ENCODE measurements around the gene KIF3A. TPM values are rescaled to one million over a fixed set of nuclear protein-coding genes. Genes with fewer than 3 reads are reported as not detected.

KIF3A gene
- total RNA-seq, 1 experiment from 2014 or later: 12.7 TPM

- H3K9me3 ChIP-seq (ENCODE audit: control insufficient read depth in 1 of 2, insufficient read depth in 1 of 2, low read depth in 1 of 2, low read length in 2 of 2): no peaks in the 10 kb centered on the region
- H3K4me3 ChIP-seq (replicated peaks in 1 of 2; ENCODE audit: low read depth in 1 of 2, low read length in 2 of 2): no peak overlapping the region
- intact Hi-C loops (cut with micrococcal nuclease): no loop called here
- no peak overlapping the region for H3K27ac ChIP-seq (ENCODE audit: low read depth, low read length)
- no peak overlapping the region for H3K9ac ChIP-seq (ENCODE audit: low read length)
- no peaks in the 10 kb centered on the region for H3K36me3 ChIP-seq (ENCODE audit: control insufficient read depth in 1 of 2, insufficient read depth in 2 of 2, low read length in 2 of 2)
- no peaks in the 10 kb centered on the region for H4K20me1 ChIP-seq (ENCODE audit: insufficient read depth)
- H3K79me2 ChIP-seq (ENCODE audit: insufficient read depth, low read length): peaks cover 22% of the 10 kb centered on the region
- H3K4me2 ChIP-seq (ENCODE audit: low read length): no peak overlapping the region
- no peak for TF ChIP-seq ZBTB33 (IDR thresholded peaks at IDR 0.05; ENCODE audit: extremely low read depth, insufficient replicate concordance, low read length)
- no peak for TF ChIP-seq SRF (IDR thresholded peaks at IDR 0.05; ENCODE audit: low read depth)
- TF ChIP-seq REST (IDR thresholded peaks at IDR 0.05; ENCODE audit: low read depth): no peak
- no peak for TF ChIP-seq SIN3A (IDR thresholded peaks at IDR 0.05; ENCODE audit: low read depth)
- TF ChIP-seq EZH2 (IDR thresholded peaks at IDR 0.05): no peak
- TF ChIP-seq POLR2AphosphoS5 (IDR thresholded peaks at IDR 0.05; ENCODE audit: low read depth, low read length): no peak
- no peak for TF ChIP-seq CBX3 (IDR thresholded peaks at IDR 0.05; ENCODE audit: low read depth)
- TF ChIP-seq TCF7L2 (IDR thresholded peaks at IDR 0.05; ENCODE audit: borderline replicate concordance, extremely low read depth, insufficient read depth, insufficient read length): no peak
- no peak for TF ChIP-seq EZH2phosphoT487 (IDR thresholded peaks at IDR 0.05; ENCODE audit: borderline replicate concordance)
- ATAC-seq (no peak), DNase-seq (ENCODE audit: low read depth, low spot score) (no peak)
- POLR2A ChIA-PET: no interaction called here
- H2AFZ ChIP-seq (ENCODE audit: low read depth, low read length, poor library complexity, severe bottlenecking): no peak overlapping the region
- H3K9me2 ChIP-seq (ENCODE audit: insufficient read depth): no peaks in the 10 kb centered on the region
- RAD21 ChIA-PET (ENCODE audit: low non-redundant PET in 1 of 2, low total read pairs in 2 of 2, uncharacterized antibody in 2 of 2, unreplicated experiment in 2 of 2): no interaction called here
- no TSS peak for BruUV-seq (replicated peaks)
- peaks cover 12 to 24% of the 10 kb centered on the region in 2 experiments for H3K4me1 ChIP-seq (ENCODE audit: control insufficient read depth in 1 of 2, insufficient read depth in 2 of 2, low read length in 2 of 2)
- H3K27me3 ChIP-seq (ENCODE audit: insufficient read depth, low read length): no peaks in the 10 kb centered on the region
- CTCF ChIA-PET: no interaction called here
Measured at GRCh38 chr5:132773114-132773513, 35.8 kb upstream of the KIF3A start.
